Measurements from ENCODE around the gene OR4M1.

GRCh38 chr14:19823765-19824164 lies 50.5 kb downstream of the OR4M1 start:
- TF ChIP-seq PAX5 (IDR thresholded peaks at IDR 0.05; ENCODE audit: insufficient read depth, low read length, severe bottlenecking) = no peak
- no peak for TF ChIP-seq POLR2A (IDR thresholded peaks at IDR 0.05; ENCODE audit: low read depth, low read length)
- no peak for TF ChIP-seq POLR2AphosphoS5 (IDR thresholded peaks at IDR 0.05; ENCODE audit: low read depth, low read length)
- no peak for TF ChIP-seq TAF1 (IDR thresholded peaks at IDR 0.05; ENCODE audit: low read depth, low read length)

Data from GM12891 (cell line).